GM12875 (cell line): ENCODE measurements around the gene PLOD1.

Experiments used
- H3K4me3 ChIP-seq: one replicate; pipeline ENCODE4 v1.5.1; 2011; ENCODE audit warnings: low read depth, low read length, control low read depth
- TF ChIP-seq, protein P1 (sequence below): IDR thresholded peaks from 2 replicates; pipeline ENCODE4 v1.5.1; 2011; ENCODE audit warnings: low read depth, mild to moderate bottlenecking, control low read depth, inconsistent platforms, low read length, moderate library complexity, borderline replicate concordance; ENCODE audit not compliant: insufficient read depth

Gene PLOD1

DNA sequence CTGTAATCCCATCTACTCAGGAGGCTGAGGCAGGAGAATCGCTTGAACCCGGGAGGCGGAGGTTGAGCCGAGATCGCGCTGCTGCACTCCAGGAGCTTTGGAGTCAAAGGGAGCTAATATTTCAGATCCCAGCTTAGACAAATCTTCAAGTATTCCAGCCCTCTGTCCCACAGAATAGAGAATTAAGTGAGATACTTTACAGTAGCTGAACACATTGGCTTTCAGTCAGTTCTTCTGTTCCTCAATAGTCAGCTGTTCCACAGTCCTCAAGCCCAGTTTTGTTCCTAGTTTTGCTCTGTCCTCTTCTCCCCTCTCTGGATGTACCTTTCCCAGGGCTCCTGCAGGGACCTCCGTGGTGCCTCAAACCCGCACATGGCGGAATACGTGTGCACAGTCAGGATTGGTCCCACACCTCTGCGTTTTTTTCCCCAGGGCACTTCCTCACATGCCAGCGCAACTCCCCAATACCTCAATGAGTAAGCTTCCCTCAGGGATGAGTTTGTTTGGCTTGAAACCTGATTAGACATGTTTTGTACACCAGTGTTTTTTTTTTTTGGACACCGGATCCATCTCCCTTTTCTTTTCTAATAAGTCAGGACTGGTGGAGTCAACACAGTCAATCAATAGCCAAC, 47.0 kb downstream of the PLOD1 start:
- H3K4me3 ChIP-seq = no peak overlapping the region
- TF ChIP-seq, protein P1, sequence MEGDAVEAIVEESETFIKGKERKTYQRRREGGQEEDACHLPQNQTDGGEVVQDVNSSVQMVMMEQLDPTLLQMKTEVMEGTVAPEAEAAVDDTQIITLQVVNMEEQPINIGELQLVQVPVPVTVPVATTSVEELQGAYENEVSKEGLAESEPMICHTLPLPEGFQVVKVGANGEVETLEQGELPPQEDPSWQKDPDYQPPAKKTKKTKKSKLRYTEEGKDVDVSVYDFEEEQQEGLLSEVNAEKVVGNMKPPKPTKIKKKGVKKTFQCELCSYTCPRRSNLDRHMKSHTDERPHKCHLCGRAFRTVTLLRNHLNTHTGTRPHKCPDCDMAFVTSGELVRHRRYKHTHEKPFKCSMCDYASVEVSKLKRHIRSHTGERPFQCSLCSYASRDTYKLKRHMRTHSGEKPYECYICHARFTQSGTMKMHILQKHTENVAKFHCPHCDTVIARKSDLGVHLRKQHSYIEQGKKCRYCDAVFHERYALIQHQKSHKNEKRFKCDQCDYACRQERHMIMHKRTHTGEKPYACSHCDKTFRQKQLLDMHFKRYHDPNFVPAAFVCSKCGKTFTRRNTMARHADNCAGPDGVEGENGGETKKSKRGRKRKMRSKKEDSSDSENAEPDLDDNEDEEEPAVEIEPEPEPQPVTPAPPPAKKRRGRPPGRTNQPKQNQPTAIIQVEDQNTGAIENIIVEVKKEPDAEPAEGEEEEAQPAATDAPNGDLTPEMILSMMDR = no peak

DNA sequence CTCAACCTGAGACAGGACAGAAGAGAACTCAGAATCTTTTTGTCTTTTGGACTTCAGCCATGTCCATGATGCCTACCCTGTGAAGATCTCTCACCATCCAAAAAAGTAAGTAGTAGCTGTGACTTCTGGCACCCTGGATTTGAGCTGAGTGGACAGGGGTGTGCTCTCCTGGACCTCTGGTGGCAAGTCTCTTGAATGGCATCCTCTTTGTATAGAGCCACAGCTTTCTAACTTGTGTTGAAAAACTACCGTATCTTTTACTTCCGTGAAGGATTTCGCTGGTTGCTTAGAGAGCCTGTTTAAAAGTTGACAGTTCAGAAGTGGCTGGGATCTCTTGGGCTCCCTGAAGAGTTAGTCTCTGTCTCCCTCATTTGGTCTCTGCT, 47.5 kb downstream of the PLOD1 start:
- H3K4me3 ChIP-seq = no peak overlapping the region
- TF ChIP-seq, protein P1 = peak; percentile 52; the same call in 1 of the 2 replicates

DNA sequence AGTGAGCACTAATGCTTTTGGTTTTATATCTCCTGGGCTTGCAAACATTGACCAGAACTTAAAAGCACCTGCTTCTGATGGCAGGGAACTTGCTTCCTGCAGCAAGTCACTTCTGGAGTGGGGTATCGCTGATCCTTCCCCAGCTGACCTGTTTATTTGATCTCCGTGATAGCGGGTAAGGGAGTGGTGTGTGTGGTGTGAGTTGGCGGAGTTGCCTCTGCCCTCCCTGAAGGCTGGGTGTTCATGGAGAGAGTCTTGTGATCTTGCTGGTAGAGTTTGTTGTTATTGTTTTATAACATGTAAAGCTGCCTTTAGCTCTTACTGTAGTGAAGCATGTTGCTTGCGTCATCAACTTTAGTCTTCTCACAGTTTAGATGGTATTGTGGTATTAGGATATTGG, 49.6 kb downstream of the PLOD1 start:
- no peak overlapping the region for H3K4me3 ChIP-seq
- TF ChIP-seq, protein P1 = no peak

DNA sequence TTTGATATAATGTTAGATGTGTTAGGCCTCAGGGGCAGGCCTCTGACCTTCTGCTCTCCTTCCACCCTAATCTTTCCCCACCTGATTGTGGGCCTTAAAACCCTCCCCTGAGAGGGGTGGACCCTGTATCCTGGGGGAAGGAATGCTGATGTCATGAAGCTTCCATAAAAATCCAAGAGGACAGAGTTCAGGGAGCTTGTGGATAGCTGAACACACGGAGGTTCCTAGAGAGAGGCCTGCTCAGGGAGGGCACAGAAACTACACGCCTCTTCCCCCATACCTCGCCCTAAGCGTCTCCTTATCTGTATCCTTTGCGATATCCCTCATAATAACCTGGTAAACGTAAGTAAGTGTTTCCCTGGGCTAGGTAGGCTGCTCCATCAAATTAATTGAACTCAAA, 50.1 kb downstream of the PLOD1 start:
- H3K4me3 ChIP-seq = no peak overlapping the region
- TF ChIP-seq, protein P1 = no peak

DNA sequence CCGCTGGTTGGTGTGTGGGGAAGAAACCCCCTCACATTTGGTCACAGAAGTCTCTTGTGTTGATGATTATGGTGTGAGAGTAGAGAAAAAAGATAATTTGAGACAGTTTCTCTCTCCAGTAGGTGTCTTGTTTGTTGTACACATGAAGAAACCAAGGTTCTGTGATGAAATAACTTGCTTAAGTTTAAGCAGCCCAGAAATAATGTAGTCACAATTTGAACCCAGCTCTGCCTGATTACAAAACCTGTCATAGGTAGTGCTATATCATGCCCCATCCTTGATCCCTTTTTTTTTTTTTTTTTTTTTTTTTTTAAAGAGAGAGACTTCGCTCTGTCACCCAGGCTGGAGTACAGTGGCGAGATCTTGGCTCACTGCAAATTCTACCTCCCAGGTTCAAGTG, 50.7 kb downstream of the PLOD1 start:
- H3K4me3 ChIP-seq = no peak overlapping the region
- TF ChIP-seq, protein P1 = no peak

DNA sequence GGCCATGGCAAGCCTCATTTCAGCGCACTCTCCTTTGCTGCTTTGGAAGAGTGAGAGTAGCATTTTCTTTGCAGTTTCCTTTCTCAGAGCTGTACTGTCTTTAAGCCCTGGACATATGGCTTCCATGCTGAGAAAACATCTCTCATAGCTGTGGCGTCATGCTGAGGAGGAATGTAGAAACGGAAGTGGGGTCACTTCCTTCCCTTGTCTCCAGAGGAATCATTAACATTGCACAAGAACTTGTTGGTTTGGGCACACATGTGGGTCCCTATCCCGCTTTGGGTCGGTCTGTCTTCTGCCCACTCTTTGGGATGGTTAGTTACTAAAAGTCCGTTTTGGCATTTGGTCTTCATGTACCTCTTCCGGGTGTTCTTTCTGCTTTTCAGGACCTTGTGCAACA, 51.3 kb downstream of the PLOD1 start:
- no peak overlapping the region for H3K4me3 ChIP-seq
- TF ChIP-seq, protein P1 = no peak

DNA sequence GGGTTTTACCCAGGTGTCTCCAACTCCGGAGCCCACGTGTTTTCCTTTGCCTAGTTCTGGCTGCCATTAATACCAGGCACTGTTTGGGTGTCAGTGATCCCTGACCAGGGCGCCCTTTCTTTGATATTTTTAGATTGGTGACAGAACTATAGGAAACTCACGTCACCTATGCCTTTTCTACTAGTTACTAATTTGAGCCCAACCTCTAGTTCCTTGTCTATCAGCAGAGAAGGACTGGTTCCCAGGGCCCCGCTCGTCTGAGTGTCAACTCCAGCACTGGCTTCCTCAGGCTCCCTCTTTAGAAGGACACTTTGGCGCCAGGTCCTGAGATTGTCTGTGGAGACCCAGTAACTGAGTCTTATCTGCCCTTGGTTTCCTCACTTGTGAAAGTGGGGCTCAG, 55.2 kb downstream of the PLOD1 start:
- H3K4me3 ChIP-seq = no peak overlapping the region
- TF ChIP-seq, protein P1 = no peak
